Hematopoietic multipotent progenitor cell treated with erythropoietin and hydrocortisone succinate and interleukin-3 and kit ligand, for 4 days (in vitro differentiated cells): ENCODE measurements around the gene CHRND.

Experiments used
- DNase-seq: peaks from one replicate; pipeline ENCODE4 v3.0.0-alpha.2; 2015

CHRND gene

DNA sequence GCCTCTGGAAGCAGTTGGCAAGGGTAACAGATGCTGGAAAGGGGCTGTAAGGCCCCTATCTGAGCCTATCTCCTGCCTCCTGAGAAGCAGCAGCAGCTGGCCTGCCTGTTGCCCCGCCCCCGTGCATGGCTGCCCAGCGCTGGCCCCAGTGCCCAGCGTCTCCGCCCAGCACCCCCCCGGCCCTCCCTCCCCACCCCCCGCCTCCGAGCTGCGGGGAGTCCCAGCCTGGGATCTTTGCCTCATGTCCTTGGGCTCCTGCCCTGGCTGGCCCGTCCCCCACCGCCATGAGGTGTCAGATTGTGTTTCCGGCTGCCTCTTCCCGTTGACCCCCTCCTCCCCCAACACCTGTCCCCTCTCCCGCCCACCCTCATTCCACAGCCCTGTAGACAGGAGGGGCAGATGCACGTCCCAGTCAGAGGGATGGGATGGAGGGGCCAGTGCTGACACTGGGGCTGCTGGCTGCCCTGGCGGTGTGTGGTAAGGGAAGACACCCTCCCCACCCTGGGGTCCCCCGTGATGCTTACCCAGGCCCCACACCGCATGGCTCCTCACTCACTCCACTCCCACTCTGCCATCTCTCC is at the start of gene CHRND:
TSS of gene CHRND (plus strand) at position 370 of the 581 bp plus-strand sequence. CDS start at position 426, 56 bp downstream.
- DNase-seq, result no peak

GRCh38 chr2:232476791-232477190 is 49.2 kb upstream of the CHRND start:
- no peak for DNase-seq

DNA sequence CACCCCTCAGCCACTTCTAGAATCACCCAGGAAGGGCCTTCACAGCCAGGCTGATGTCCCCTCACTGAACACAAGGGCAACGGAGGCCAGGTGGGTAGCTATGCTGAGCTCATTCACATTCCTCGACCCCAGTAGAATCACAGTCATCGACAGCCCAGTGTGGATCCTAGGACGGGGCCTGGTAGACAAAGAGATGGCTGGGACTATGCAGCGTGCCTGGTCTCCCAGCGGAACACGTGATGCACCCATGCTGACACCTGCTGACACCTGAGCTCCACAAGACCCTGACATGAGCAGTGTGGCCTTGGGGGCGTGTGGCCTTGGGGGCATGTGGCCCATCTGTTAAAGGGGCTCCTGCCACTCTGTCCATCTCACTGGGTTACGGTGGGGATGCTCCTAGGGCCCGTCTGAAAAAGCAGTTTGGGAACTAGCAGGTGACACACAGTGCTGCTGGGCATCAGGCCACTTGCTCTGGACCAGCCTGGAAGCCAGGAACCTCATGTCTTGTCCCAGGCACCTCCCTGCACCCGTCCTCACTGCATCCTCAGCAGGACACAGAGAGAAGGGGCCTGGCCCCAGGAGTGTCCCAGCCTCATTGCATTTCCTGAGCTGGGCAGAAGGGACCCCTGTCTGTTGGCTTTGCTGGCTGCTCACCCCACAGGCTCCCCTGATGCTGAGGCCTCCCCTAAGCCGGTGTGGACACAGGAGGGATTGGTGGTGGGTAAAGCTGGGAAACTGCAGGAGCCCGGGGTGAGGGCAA is 48.0 kb upstream of the CHRND start:
- no peak for DNase-seq

DNA sequence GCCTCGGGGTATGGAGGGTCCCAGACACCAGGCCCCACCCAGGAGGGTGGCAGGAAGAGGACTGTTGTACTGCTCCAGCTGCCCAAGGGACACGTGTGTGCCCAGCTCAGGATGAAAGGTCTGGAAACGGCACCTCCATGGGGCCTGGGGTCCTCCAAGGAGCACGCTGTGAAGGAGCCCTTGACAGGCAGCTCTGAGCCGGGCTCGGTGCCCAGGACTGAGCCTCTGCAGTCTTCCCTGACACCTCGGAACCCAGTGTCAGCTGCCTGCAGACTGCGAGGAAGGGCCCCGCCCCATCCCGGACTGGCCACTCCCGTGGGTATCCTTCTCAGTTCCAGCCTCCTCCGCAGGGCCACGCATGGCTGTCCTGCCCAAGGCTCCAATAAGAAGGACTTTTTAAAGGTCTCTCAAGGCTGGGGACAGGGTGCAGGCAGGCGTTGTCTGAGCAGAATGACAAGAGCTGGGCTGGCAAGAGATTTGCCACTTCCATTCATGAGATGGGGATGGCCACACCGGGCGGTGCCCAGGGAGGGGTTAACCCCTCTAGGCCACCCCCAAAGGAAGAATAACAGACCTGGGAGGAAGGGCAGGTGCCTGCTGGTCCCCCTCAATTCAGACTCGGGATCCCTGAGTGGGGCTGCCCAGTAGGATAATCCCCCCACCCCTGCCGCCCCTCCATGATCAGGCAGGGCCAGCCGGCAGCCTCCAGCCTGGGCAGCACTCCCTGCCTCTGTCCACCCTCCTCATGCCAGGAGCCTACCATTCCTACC is 47.2 kb upstream of the CHRND start:
- DNase-seq, result no peak

DNA sequence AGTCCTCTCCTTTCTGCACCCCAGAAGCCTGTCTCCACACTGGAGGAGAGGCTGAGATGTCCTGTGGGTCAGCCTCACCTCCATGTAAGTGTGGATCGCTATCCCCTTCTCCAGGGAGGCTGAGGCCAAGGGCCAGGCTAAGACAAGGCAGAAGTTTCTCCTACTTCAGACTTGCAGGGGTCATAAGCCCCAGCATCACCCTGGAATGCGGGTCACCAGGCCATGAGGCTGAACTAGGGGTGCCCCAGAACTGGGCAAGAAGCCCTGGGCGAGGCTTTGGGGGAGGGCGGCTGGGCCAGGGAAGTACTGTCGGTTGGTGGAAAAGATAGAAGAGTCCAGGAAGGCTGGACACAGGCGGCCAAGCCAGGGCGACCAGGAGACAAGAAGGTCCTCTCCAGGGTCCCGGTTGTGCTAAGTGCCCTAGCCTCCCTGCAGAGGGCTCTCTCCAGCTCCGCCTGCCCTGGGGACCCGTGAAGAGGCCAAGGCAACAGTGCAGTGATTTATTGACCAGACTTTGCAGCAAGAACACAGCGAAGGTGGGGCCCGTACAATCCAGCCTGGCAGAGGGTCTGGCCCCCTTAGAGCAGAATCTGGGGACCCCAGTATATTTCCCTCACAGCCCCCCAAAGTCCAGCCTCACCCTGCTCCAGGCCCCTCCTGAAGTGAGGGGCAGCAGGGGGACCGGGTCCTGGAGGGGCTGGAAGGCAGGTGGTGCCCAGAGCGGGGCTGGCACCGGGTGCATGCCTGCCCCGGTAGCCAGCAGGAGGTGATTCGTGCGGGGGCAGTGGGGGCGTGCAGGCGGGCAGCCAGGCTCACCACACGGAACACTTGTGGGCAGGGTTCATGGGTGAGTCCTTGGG is 46.4 kb upstream of the CHRND start:
- DNase-seq, result no peak

GRCh38 chr2:232480201-232481190 is 45.5 kb upstream of the CHRND start:
- no peak for DNase-seq

- DNase-seq, result no peak
These were observed 44.4 kb upstream of the CHRND start for GRCh38 chr2:232481322-232482140.

DNA sequence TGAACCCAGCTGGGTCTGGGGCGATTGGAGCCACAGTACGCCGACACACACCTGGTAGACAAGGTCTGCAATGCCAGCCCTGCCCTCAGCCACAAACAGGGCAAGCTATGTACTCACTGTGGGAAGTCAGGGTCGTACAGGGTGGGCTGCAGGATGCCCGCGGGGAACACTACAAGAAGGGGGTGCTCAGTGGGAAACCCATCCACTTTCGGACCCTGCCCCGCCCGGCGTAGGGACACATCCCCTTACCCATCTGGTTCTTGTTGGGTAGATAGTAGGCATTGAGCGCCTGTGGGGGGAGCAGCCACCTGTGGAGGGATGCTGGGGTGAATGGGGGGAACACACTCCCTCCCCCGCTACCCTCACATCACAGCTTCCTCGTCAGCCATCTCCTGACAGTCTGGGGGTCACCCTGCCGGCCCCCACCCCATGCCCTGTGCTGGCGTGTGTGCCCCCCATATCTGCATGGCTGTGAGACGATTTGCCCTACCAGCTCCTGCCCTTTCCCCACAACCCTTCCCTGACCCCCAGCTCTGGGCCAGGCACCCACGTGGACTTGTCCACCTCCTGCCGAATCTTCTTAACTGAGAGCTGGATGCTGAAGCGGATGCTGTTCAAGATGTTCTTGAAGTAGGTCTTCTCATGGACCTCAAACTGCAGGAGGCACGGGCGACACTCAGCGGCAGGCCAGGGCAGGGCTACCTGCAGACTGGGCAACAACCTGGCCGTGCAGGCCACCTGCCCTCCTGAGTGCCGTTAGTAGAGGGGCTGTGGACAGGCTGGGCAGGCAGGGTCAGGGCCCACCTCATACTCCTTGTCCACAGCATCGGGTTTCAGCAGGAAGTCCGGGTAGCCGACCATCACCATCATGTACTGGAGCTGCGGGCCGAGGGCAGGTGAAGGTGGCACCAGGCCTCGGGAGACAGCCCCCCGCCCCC is 43.4 kb upstream of the CHRND start:
- no peak for DNase-seq

DNA sequence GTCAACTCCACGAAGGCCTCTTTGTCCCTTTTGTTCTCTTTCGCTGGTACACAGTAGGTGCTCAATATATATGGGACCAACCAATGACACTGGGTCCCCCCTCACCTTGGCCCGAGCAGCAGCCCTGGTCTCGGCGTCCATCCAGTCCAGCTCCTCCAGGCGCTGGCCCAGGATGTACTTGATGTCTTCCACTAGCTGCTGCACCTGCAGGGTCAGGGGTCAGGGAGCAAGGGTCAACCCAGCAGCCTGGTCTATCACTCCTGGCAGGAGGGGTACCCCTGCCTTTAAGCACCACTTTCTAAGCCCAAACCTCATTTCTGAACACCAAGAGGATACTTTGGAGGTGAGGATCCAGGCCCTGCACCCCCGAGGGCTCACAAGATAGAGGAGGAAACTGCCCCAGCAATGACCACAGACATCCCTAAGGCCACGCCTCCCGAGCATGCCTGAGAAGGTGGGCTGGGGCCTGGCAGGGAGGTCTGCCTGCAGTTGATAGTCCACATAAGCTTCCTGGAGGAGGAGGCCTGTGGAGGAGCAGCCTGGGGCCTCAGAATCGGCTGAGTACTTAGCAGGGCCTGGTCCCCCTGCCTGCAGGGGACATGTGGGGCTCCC is 42.5 kb upstream of the CHRND start:
- DNase-seq, result no peak

DNA sequence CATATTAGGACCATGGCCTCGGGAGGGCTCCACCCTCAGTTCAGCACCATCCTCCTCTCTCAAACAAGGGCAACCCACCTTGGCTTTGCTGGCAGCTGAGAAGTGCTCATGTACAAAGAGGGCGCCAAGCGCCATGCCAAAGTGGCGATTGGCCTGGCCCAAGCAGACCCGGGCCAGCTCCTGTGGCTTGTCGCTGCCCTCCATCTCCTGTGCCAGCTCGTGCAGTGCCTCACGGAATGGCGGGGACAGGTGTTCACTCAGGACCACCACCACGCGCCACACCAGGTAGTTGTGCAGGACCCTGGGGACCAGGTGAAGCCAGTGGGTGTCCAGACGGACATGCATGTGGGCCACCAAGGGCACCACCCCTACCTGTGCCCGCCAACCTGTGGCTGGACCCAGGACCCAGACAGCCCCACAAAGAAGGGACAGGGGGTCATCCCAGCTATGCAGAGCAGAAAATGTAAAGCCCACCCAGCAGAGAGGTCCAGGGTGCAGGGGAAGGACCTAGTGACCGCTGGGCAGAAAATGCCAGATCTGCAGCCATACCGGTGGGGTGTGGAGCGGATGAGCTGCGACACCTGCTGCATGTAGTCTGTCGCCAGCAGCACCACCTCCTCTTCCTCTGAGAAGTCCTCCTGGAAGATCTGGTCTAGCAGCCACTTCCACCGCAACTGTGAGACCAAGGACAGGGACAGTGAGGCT is 41.9 kb upstream of the CHRND start:
- no peak for DNase-seq

GRCh38 chr2:232484628-232485347 is 41.2 kb upstream of the CHRND start:
- no peak for DNase-seq

DNA sequence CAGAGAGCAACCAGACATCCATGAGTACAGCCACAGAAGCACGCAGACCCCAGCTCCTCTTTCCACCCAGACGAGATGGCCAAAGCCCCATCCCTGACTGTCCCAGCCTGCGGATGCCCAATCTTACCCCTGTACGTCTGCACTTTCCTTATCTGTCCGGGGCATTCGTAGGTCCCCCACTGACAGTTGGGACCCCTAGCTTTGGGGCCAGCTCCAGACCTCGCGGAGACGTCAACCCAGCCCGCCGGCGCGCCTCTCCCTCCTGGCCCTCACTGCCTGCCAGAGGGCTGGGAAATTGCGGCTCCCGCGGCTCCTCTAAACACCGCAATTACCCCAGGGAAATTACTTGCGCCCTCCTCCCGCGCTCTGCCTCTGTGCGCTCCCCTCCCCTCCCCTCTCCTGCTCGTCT is 40.6 kb upstream of the CHRND start:
- DNase-seq, result no peak

DNA sequence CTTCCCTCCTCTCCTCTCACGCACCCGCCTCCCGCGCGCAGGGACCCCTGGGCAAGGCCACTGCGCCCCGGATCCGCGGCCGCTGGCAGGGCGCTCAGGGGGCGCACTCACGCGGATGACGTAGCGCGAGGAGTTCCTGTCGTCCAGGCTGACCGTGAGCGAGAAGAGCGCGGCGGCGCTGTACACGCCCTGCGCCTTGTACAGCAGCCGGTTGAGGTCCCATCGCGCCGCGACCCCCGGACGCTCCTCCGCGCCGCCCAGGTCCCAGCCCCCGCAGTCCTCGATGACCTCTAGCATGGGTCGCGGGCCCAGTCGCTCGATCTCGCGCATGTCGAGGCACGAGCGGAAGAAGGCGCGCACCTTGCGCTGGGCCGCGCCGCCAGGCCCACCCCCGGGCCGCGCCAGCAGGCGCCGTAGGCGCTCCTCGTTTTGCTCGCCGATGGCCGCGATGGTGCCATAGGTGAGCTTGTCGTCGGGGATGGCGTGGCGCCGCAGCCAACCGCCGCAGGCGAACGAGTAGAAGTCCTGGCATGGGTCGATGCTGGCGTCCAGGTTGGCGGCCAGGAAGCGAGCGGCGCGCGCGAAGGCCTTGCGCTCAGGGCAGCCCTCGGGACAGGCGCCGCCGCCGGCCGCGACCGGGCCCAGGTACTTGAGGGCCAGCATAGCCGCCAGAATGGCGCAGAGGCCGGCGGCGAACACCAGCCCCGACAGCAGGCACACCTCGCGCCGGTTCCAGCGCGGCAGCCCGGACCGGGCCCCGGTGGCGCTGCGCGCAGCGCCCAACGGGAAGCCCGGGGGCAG is 40.0 kb upstream of the CHRND start:
- DNase-seq, result no peak

DNA sequence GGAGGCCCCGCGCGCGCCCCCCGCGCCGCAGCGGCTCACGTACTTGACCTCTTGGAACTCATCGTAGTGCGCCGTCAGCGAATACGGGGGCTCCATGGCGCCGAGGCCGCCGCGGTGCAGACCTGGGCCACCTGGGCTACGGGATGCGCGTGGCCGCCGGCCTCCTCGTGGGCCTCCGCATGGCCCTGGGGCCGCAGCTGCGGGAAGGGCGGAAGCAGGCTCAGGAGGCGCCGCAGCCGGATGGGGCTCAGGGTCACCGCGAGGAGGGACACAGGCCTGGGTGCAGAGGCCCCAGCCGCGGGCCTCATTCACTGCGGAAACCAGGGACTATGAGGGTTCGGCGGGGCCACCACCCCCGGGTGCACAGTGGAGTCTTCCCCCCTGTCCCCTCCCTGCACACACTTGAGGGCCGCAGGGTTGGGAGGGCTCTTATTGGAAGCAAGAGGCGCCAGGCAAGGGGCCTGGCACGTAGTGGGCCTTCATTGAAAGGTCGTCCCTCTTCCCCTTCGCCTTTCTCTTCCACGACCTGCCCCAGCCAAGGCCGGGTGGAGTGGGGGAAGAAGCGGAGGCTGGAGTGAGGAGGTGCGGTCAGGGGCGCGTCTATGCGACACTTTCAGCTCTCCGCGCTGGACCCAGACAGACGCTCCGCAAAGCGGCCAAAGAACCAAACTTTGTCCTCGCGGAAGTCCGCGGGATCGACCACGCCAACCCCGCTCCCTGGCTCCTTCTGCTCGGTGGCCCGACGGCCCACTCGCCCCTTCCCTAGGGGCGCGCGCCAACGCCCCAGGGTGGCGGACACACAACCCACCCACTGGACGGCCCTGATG is 39.2 kb upstream of the CHRND start:
- no peak for DNase-seq

DNA sequence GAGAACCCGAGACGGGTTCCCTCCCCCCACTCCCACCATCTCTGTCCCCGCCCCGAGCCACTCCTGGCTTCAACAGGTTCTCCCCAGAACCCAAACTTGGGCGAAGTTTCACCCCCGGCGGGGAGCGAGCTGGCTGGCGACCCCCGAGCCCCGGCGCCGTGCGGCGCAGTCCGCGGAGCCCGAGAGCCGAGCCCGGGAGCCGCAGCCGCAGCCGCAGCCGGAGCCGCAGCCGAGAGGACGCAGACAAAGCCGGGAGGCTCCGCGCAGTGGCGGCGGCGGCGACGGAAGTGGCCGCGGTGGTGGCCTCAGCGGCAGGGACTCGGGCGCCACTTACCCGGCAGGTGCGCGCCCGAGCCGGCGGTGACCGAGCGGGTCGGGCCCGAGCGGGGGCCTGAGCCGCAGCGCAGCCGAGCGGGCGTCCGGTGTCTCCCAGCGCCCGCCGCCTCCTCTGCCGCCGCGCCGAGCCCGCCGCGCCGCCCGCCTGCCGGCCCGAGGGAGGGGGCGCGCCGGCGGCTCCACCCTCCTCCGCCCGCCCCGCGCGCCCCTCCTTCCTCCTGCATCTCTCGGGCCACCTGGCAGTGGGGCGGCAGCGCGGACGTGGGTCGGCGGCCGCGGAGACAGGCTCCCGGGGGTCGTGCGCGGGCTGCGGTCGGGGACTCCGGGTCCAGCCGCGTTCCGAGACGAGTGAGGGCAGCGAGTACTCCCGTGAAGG is 38.4 kb upstream of the CHRND start, which contains the start of gene ECEL1:
TSS of gene ECEL1 (minus strand) at position 450 of the 712 bp plus-strand sequence. CDS start 1,181 bp downstream, outside the sequence.
- DNase-seq, result no peak
